IPS-20b (cell line): ENCODE measurements around the gene TMEM208.

Source experiments
- H3K27ac ChIP-seq: one replicate; pipeline ENCODE4 v1.5.1; 2013; ENCODE audit warnings: low read length
- H3K27me3 ChIP-seq: 2 replicates; pipeline ENCODE4 v1.6.1; 2013; ENCODE audit warnings: mild to moderate bottlenecking, low read length, inconsistent platforms; ENCODE audit not compliant: insufficient read depth
- H3K36me3 ChIP-seq: 2 replicates; pipeline ENCODE4 v1.6.1; 2013; ENCODE audit warnings: low read depth, mild to moderate bottlenecking, inconsistent platforms, low read length, moderate library complexity; ENCODE audit not compliant: insufficient read depth
- H3K4me1 ChIP-seq: 2 replicates; pipeline ENCODE4 v1.6.1; 2013; ENCODE audit warnings: mild to moderate bottlenecking, control low read depth, inconsistent platforms, low read length, moderate library complexity; ENCODE audit not compliant: insufficient read depth
- H3K4me3 ChIP-seq: 2 replicates; pipeline ENCODE4 v1.5.1; 2013; ENCODE audit warnings: mild to moderate bottlenecking, low read length, inconsistent platforms
- H3K9ac ChIP-seq: 2 replicates; pipeline ENCODE4 v1.6.1; 2013; ENCODE audit warnings: low read depth, mild to moderate bottlenecking, inconsistent platforms, low read length, moderate library complexity
- H3K9me3 ChIP-seq: 2 replicates; pipeline ENCODE4 v1.6.1; 2013; ENCODE audit warnings: mild to moderate bottlenecking, low read depth, low read length, inconsistent platforms; ENCODE audit not compliant: insufficient read depth

Gene TMEM208

GRCh38 chr16:67185651-67186134, 41.2 kb upstream of the TMEM208 start:
- peaks cover 33% of the 10 kb centered on the region for H3K27me3 ChIP-seq
- no peaks in the 10 kb centered on the region for H3K36me3 ChIP-seq
- H3K4me1 ChIP-seq = peaks cover 3% of the 10 kb centered on the region; the same call in 1 of the 2 replicates
- H3K27ac ChIP-seq = no peak overlapping the region
- H3K4me3 ChIP-seq = no peak overlapping the region
- no peak overlapping the region for H3K9ac ChIP-seq
- no peaks in the 10 kb centered on the region for H3K9me3 ChIP-seq

GRCh38 chr16:67186550-67186950, 40.4 kb upstream of the TMEM208 start:
- Histone ChIP-seq H3K27ac (no peak overlapping the region), H3K9me3 (no peaks in the 10 kb centered on the region), H3K9ac (no peak overlapping the region), H3K27me3 (peaks cover 33% of the 10 kb centered on the region), H3K36me3 (no peaks in the 10 kb centered on the region), H3K4me3 (no peak overlapping the region), H3K4me1 (peaks cover 3% of the 10 kb centered on the region; the same call in 1 of the 2 replicates)

GRCh38 chr16:67187175-67187890, 39.6 kb upstream of the TMEM208 start:
- no peak overlapping the region for H3K27ac ChIP-seq
- H3K4me3 ChIP-seq = no peak overlapping the region
- no peak overlapping the region for H3K9ac ChIP-seq
- peaks cover 33% of the 10 kb centered on the region for H3K27me3 ChIP-seq
- H3K4me1 ChIP-seq = peaks cover 3% of the 10 kb centered on the region; the same call in 1 of the 2 replicates
- no peaks in the 10 kb centered on the region for H3K9me3 ChIP-seq
- H3K36me3 ChIP-seq = no peaks in the 10 kb centered on the region

- Histone ChIP-seq H3K4me1 (0 out of 2 replicates have a peak, but pooled peaks cover 3% of the 10 kb centered on the region), H3K27me3 (peaks cover 33% of the 10 kb centered on the region)
Measured at GRCh38 chr16:67188323-67188722, 38.6 kb upstream of the TMEM208 start.

GRCh38 chr16:67188798-67189197, 38.1 kb upstream of the TMEM208 start:
- peaks cover 7% of the 10 kb centered on the region; the same call in 1 of the 2 replicates for H3K4me1 ChIP-seq
- no peak overlapping the region for H3K9ac ChIP-seq
- peaks cover 6% of the 10 kb centered on the region for H3K36me3 ChIP-seq
- H3K27ac ChIP-seq = no peak overlapping the region
- peaks cover 33% of the 10 kb centered on the region for H3K27me3 ChIP-seq
- H3K9me3 ChIP-seq = no peaks in the 10 kb centered on the region
- H3K4me3 ChIP-seq = no peak overlapping the region

More at GRCh38 chr16:67188323-67188722, 38.6 kb upstream of the TMEM208 start:
- Histone ChIP-seq H3K36me3 (peaks cover 1% of the 10 kb centered on the region), H3K9ac (no peak overlapping the region), H3K9me3 (no peaks in the 10 kb centered on the region), H3K27ac (no peak overlapping the region), H3K4me3 (no peak overlapping the region)

GRCh38 chr16:67190041-67190440, 36.9 kb upstream of the TMEM208 start, which contains the start of gene EXOC3L1:
TSS of gene EXOC3L1 (minus strand) at chr16:67190136. CDS start at chr16:67189676, 460 bp downstream.
- Histone ChIP-seq H3K27ac (no peak within 1 kb of the TSS), H3K4me1 (peaks cover 7% of the 10 kb centered on the region; the same call in 1 of the 2 replicates), H3K4me3 (no peak within 1 kb of the TSS), H3K9ac (no peak within 1 kb of the TSS), H3K27me3 (peaks cover 22% of the 10 kb centered on the region), H3K36me3 (peaks cover 18% of the 10 kb centered on the region), H3K9me3 (no peaks in the 10 kb centered on the region)

GRCh38 chr16:67190448-67191399, 36.2 kb upstream of the TMEM208 start:
- Histone ChIP-seq H3K27ac (no peak overlapping the region), H3K9ac (no peak overlapping the region), H3K27me3 (peaks cover 15% of the 10 kb centered on the region), H3K36me3 (peaks cover 25% of the 10 kb centered on the region), H3K4me3 (no peak overlapping the region), H3K4me1 (peaks cover 7% of the 10 kb centered on the region; the same call in 1 of the 2 replicates), H3K9me3 (no peaks in the 10 kb centered on the region)

- Histone ChIP-seq H3K9ac (no peak overlapping the region), H3K27ac (no peak overlapping the region), H3K4me1 (peaks cover 7% of the 10 kb centered on the region; the same call in 1 of the 2 replicates), H3K36me3 (peaks cover 33% of the 10 kb centered on the region), H3K4me3 (peak overlapping the region; percentile 93), H3K27me3 (peaks cover 7% of the 10 kb centered on the region), H3K9me3 (no peaks in the 10 kb centered on the region)
Measured at GRCh38 chr16:67191411-67191994, 35.4 kb upstream of the TMEM208 start.

- Histone ChIP-seq H3K27ac (no peak within 1 kb of the TSS), H3K4me3 (peak within 1 kb of the TSS; percentile 93)
Measured at GRCh38 chr16:67191995-67192681, 34.8 kb upstream of the TMEM208 start, which contains the start of gene E2F4. TSS of gene E2F4 (plus strand) at chr16:67192155. CDS start at chr16:67192228, 73 bp downstream.

GRCh38 chr16:67192781-67193361, 34.1 kb upstream of the TMEM208 start:
- peak overlapping the region; percentile 82 for H3K9ac ChIP-seq
- H3K9me3 ChIP-seq = no peaks in the 10 kb centered on the region
- peak overlapping the region; percentile 93 for H3K4me3 ChIP-seq
- H3K4me1 ChIP-seq = peaks cover 3% of the 10 kb centered on the region; the same call in 1 of the 2 replicates
- H3K27ac ChIP-seq = no peak overlapping the region
- no peaks in the 10 kb centered on the region for H3K27me3 ChIP-seq
- peaks cover 47% of the 10 kb centered on the region for H3K36me3 ChIP-seq

More at GRCh38 chr16:67191995-67192681, 34.8 kb upstream of the TMEM208 start, which contains the start of gene E2F4:
- peaks cover 3% of the 10 kb centered on the region; the same call in 1 of the 2 replicates for H3K4me1 ChIP-seq
- H3K9ac ChIP-seq = peak within 1 kb of the TSS; percentile 82
- no peaks in the 10 kb centered on the region for H3K9me3 ChIP-seq
- H3K27me3 ChIP-seq = peaks cover under 1% of the 10 kb centered on the region; the same call in 1 of the 2 replicates
- peaks cover 39% of the 10 kb centered on the region for H3K36me3 ChIP-seq
